ENCODE results near the gene LBX2.
A peak's percentile ranks its signal among the peaks of the same experiment; 100 is the strongest.

LBX2 gene

GRCh38 chr2:74526649-74527230 is 27.3 kb upstream of the LBX2 start:
- DNase-seq (ENCODE audit: low read depth, low spot score), result no peak

- DNase-seq (ENCODE audit: low read depth, low spot score), result no peak
Observed at GRCh38 chr2:74525717-74526648, 26.6 kb upstream of the LBX2 start, which contains the start of gene DQX1. DQX1 (minus strand) TSS chr2:74526231; CDS start chr2:74525729, 502 bp downstream.

- no peak for DNase-seq (ENCODE audit: low read depth, low spot score)
Observed at GRCh38 chr2:74524955-74525716, 25.7 kb upstream of the LBX2 start.

- DNase-seq (ENCODE audit: low read depth, low spot score), result no peak
Observed at GRCh38 chr2:74524005-74524404, 24.6 kb upstream of the LBX2 start.

- DNase-seq (ENCODE audit: low read depth, low spot score), result no peak
Observed at GRCh38 chr2:74522516-74522915, 23.1 kb upstream of the LBX2 start.

GRCh38 chr2:74516650-74517049 is 17.2 kb upstream of the LBX2 start:
- no peak for DNase-seq (ENCODE audit: low read depth, low spot score)

- no peak for DNase-seq (ENCODE audit: low read depth, low spot score)
Observed at GRCh38 chr2:74515981-74516633, 16.7 kb upstream of the LBX2 start.

GRCh38 chr2:74515271-74515980 is 16.0 kb upstream of the LBX2 start:
- DNase-seq (ENCODE audit: low read depth, low spot score), result no peak

- no peak for DNase-seq (ENCODE audit: low read depth, low spot score)
Observed at GRCh38 chr2:74514368-74515270, 15.2 kb upstream of the LBX2 start, which contains the start of gene TLX2. TLX2 (plus strand) TSS chr2:74514450; CDS start chr2:74514807, 357 bp downstream.

GRCh38 chr2:74513605-74514367 is 14.4 kb upstream of the LBX2 start:
- DNase-seq (ENCODE audit: low read depth, low spot score), result no peak

- no peak for DNase-seq (ENCODE audit: low read depth, low spot score)
Observed at GRCh38 chr2:74512744-74513604, 13.6 kb upstream of the LBX2 start.

GRCh38 chr2:74511104-74511989 is 11.9 kb upstream of the LBX2 start:
- no peak for DNase-seq (ENCODE audit: low read depth, low spot score)

GRCh38 chr2:74510272-74510671 is 10.9 kb upstream of the LBX2 start:
- DNase-seq (ENCODE audit: low read depth, low spot score), result no peak

- no peak for DNase-seq (ENCODE audit: low read depth, low spot score)
Observed at GRCh38 chr2:74507926-74508520, 8.6 kb upstream of the LBX2 start.

GRCh38 chr2:74507145-74507925 is 7.9 kb upstream of the LBX2 start, which contains the start of gene PCGF1:
PCGF1 (minus strand) TSS chr2:74507695; CDS start chr2:74507668, 27 bp downstream.
- DNase-seq (ENCODE audit: low read depth, low spot score), result peak; percentile 84
